PC-3 (cell line): ENCODE results near the gene STRIP2.
A peak's percentile ranks its signal among the peaks of the same experiment; 100 is the strongest.

ENCODE experiments used
- EZH2 ChIP-seq: fragments of 300-600 bp; sonication (generic); IDR thresholded peaks from one replicate; pipeline ENCODE4 v1.6.1; 2017; ENCODE audit warnings: antibody characterized with exemption, mild to moderate bottlenecking, low read length; ENCODE audit not compliant: unreplicated experiment
- EZH2phosphoT487 ChIP-seq: fragments of 300-600 bp; sonication (generic); IDR thresholded peaks from 2 replicates; pipeline ENCODE4 v1.6.1; 2018; ENCODE audit warnings: mild to moderate bottlenecking, antibody characterized with exemption, low read length, borderline replicate concordance
- TF ChIP-seq, protein P1 (sequence below): fragments of 300-600 bp; sonication (generic); conservative IDR thresholded peaks from 2 replicates; pipeline ENCODE4 v1.5.1; 2017; ENCODE audit warnings: antibody characterized with exemption, low read depth, mild to moderate bottlenecking, low read length

DNA sequence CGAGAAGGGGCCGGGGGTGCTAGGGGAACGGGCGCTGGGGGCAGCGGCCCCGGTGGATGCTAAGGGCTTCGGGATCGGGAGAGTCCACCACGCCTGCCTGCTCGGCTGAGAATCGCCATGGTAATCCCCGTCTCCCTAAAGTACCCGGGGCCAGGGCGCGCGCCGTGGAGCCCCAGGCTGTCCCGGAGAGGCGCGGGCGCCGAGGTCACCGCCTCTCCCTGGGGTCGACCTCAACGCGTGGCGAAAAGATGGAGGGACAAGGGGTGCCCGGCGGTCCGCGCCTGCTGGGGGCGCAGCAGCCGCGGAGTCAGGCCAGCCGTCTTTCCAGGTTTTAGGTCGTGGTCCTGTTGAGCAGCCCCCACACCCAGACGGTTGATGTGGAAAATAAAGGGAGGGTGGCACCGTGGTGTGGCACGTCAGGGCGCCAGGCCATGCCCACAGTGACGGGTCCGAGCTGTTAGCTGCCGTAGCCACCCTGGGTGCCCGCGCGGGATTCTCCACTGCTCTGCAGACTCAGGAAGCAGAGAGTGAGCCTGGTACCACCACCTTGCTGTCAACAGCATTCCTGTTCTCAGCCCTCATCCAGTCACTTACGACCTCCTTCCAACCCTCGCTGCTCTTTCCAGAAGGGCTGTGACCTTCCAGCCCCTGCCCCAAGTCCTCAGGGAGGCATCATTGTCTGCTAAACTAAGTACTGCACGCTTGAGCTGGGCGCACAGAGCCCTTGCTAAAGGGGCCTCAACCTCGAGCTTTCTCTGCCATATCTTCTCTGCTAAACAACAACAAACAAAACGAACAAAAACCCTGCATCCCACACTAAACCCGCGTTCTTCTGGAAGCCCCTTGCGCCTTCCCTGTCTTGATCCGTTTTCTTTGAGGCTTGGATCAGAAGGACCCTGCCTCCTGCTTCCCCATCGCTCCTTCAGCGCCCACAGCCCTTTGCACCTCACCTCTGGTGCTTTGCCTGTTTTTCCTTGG, 68.8 kb downstream of the STRIP2 start:
- TF ChIP-seq, protein P1, sequence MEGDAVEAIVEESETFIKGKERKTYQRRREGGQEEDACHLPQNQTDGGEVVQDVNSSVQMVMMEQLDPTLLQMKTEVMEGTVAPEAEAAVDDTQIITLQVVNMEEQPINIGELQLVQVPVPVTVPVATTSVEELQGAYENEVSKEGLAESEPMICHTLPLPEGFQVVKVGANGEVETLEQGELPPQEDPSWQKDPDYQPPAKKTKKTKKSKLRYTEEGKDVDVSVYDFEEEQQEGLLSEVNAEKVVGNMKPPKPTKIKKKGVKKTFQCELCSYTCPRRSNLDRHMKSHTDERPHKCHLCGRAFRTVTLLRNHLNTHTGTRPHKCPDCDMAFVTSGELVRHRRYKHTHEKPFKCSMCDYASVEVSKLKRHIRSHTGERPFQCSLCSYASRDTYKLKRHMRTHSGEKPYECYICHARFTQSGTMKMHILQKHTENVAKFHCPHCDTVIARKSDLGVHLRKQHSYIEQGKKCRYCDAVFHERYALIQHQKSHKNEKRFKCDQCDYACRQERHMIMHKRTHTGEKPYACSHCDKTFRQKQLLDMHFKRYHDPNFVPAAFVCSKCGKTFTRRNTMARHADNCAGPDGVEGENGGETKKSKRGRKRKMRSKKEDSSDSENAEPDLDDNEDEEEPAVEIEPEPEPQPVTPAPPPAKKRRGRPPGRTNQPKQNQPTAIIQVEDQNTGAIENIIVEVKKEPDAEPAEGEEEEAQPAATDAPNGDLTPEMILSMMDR: 0 out of 2 replicates have a peak, but pooled peaks have one; percentile 26
- TF ChIP-seq EZH2 (no peak), EZH2phosphoT487 (0 out of 2 replicates have a peak, but pooled peaks have one; percentile 3)
